ENCODE results near the gene SPAAR. TPM values are rescaled to one million over a fixed set of nuclear protein-coding genes. Genes with fewer than 3 reads are reported as not detected.
A peak's percentile ranks its signal among the peaks of the same experiment; 100 is the strongest.
"Not testable (repeated sequence)": the region's sequence is repeated elsewhere in the genome, so short reads cannot be mapped to it uniquely, and the experiment has no call there.

Gene SPAAR
- total RNA-seq, 2 experiments from 2014 or later, result not detected

- H3K27ac Mint-ChIP-seq, result no peak overlapping the region
- ATAC-seq, result no peak
- H3K36me3 Mint-ChIP-seq, result no peaks in the 10 kb centered on the region
- no peak overlapping the region for H3K4me3 Mint-ChIP-seq
- peaks cover 21% of the 10 kb centered on the region for H3K4me1 Mint-ChIP-seq
- peaks cover 5% of the 10 kb centered on the region for H3K27me3 Mint-ChIP-seq
- CTCF ChIA-PET, result no interaction called here
- no peak for DNase-seq
- H3K9me3 Mint-ChIP-seq (ENCODE audit: low read depth), result no peaks in the 10 kb centered on the region
Observed at GRCh38 chr9:35906923-35907699, 2.2 kb upstream of the SPAAR start.

GRCh38 chr9:35907711-35908503 is 1.4 kb upstream of the SPAAR start:
- H3K4me1 Mint-ChIP-seq, result peaks cover 21% of the 10 kb centered on the region
- H3K27me3 Mint-ChIP-seq, result peaks cover 3% of the 10 kb centered on the region
- no peak overlapping the region for H3K4me3 Mint-ChIP-seq
- CTCF ChIA-PET, result no interaction called here
- no peaks in the 10 kb centered on the region for H3K9me3 Mint-ChIP-seq (ENCODE audit: low read depth)
- no peaks in the 10 kb centered on the region for H3K36me3 Mint-ChIP-seq
- ATAC-seq (no peak), DNase-seq (no peak)
- no peak overlapping the region for H3K27ac Mint-ChIP-seq

GRCh38 chr9:35908504-35909125 is 675 bp upstream of the SPAAR start:
- CTCF ChIA-PET, result no interaction called here
- Mint-ChIP-seq H3K27ac (no peak overlapping the region), H3K4me1 (peaks cover 19% of the 10 kb centered on the region), H3K36me3 (no peaks in the 10 kb centered on the region), H3K27me3 (peaks cover 2% of the 10 kb centered on the region), H3K9me3 (ENCODE audit: low read depth) (no peaks in the 10 kb centered on the region), H3K4me3 (no peak overlapping the region)
- ATAC-seq (no peak), DNase-seq (no peak)

- H3K9me3 Mint-ChIP-seq (ENCODE audit: low read depth), result no peaks in the 10 kb centered on the region
- H3K27me3 Mint-ChIP-seq, result no peaks in the 10 kb centered on the region
- no peak overlapping the region for H3K27ac Mint-ChIP-seq
Observed at GRCh38 chr9:35909687-35910612, 660 bp downstream of the SPAAR start.

GRCh38 chr9:35910613-35911359 is 1.5 kb downstream of the SPAAR start:
- Mint-ChIP-seq H3K27ac (peak overlapping the region; percentile 41), H3K4me1 (peaks cover 19% of the 10 kb centered on the region), H3K4me3 (no peak overlapping the region), H3K9me3 (ENCODE audit: low read depth) (no peaks in the 10 kb centered on the region), H3K36me3 (no peaks in the 10 kb centered on the region), H3K27me3 (no peaks in the 10 kb centered on the region)
- ATAC-seq (peak; percentile 34), DNase-seq (peak; percentile 62)
- CTCF ChIA-PET, result interaction anchor here (0.9 to 2.2 kb wide), 6 partner anchors 8 to 158 kb away, joined by 3 to 5 read pairs (median 4); no protein-coding TSS in a partner anchor

More at GRCh38 chr9:35909687-35910612, 660 bp downstream of the SPAAR start:
- Mint-ChIP-seq H3K4me1 (peaks cover 19% of the 10 kb centered on the region), H3K4me3 (no peak overlapping the region), H3K36me3 (no peaks in the 10 kb centered on the region)
- ATAC-seq (no peak), DNase-seq (no peak)
- CTCF ChIA-PET, result interaction anchor here (0.9 to 2.2 kb wide), 4 partner anchors 9 to 159 kb away, joined by 3 to 5 read pairs (median 4); no protein-coding TSS in a partner anchor

GRCh38 chr9:35911690-35912089 is 2.4 kb downstream of the SPAAR start:
- H3K9me3 Mint-ChIP-seq (ENCODE audit: low read depth), result no peaks in the 10 kb centered on the region
- CTCF ChIA-PET, result interaction anchor here (1.3 to 1.5 kb wide), 2 partner anchors 9 to 29 kb away, joined by 4 to 5 read pairs; no protein-coding TSS in a partner anchor
- no peak overlapping the region for H3K4me3 Mint-ChIP-seq
- no peak for DNase-seq
- ATAC-seq, result no peak
- no peaks in the 10 kb centered on the region for H3K36me3 Mint-ChIP-seq
- no peaks in the 10 kb centered on the region for H3K27me3 Mint-ChIP-seq
- no peak overlapping the region for H3K27ac Mint-ChIP-seq
- H3K4me1 Mint-ChIP-seq, result peaks cover 19% of the 10 kb centered on the region

- Mint-ChIP-seq H3K27ac (no peak overlapping the region), H3K4me1 (peaks cover 19% of the 10 kb centered on the region), H3K4me3 (no peak overlapping the region), H3K9me3 (ENCODE audit: low read depth) (no peaks in the 10 kb centered on the region), H3K27me3 (no peaks in the 10 kb centered on the region), H3K36me3 (no peaks in the 10 kb centered on the region)
- ATAC-seq, result no peak
- DNase-seq, result no peak
- CTCF ChIA-PET, result interaction anchor here (0.8 kb wide), 1 partner anchor 30 kb away, joined by 3 read pairs; no protein-coding TSS in a partner anchor
Observed at GRCh38 chr9:35912791-35913400, 3.6 kb downstream of the SPAAR start.

GRCh38 chr9:35913429-35913828 is 4.1 kb downstream of the SPAAR start:
- H3K4me3 Mint-ChIP-seq; ATAC-seq; H3K27me3 Mint-ChIP-seq; H3K27ac Mint-ChIP-seq; H3K36me3 Mint-ChIP-seq; H3K9me3 Mint-ChIP-seq (ENCODE audit: low read depth); DNase-seq: not testable (repeated sequence)
- H3K4me1 Mint-ChIP-seq, result peaks cover 19% of the 10 kb centered on the region
- CTCF ChIA-PET, result interaction anchor here (0.8 kb wide), 1 partner anchor 31 kb away, joined by 3 read pairs; no protein-coding TSS in a partner anchor

GRCh38 chr9:35914301-35914807 is 5.1 kb downstream of the SPAAR start:
- DNase-seq, result no peak
- no peaks in the 10 kb centered on the region for H3K27me3 Mint-ChIP-seq

GRCh38 chr9:35915681-35916294 is 6.5 kb downstream of the SPAAR start:
- Mint-ChIP-seq H3K4me1 (peaks cover 10% of the 10 kb centered on the region), H3K9me3 (ENCODE audit: low read depth) (no peaks in the 10 kb centered on the region), H3K4me3 (no peak overlapping the region), H3K27me3 (no peaks in the 10 kb centered on the region), H3K27ac (no peak overlapping the region), H3K36me3 (no peaks in the 10 kb centered on the region)
- CTCF ChIA-PET, result interaction anchor here (0.7 to 1.2 kb wide), 2 partner anchors 12 to 957 kb away, joined by 3 read pairs; no protein-coding TSS in a partner anchor
- DNase-seq (no peak), ATAC-seq (no peak)

More at GRCh38 chr9:35914301-35914807, 5.1 kb downstream of the SPAAR start:
- CTCF ChIA-PET, result no interaction called here
- H3K4me3 Mint-ChIP-seq, result no peak overlapping the region
- no peaks in the 10 kb centered on the region for H3K36me3 Mint-ChIP-seq
- ATAC-seq, result peak; percentile 71
- peaks cover 19% of the 10 kb centered on the region for H3K4me1 Mint-ChIP-seq
- H3K27ac Mint-ChIP-seq, result no peak overlapping the region
- no peaks in the 10 kb centered on the region for H3K9me3 Mint-ChIP-seq (ENCODE audit: low read depth)

- CTCF ChIA-PET, result interaction anchor here (1.3 kb wide), 1 partner anchor 35 kb away, joined by 4 read pairs; no protein-coding TSS in a partner anchor
- DNase-seq (no peak), ATAC-seq (no peak)
- Mint-ChIP-seq H3K27me3 (no peaks in the 10 kb centered on the region), H3K4me1 (no peaks in the 10 kb centered on the region), H3K36me3 (no peaks in the 10 kb centered on the region), H3K4me3 (no peak overlapping the region), H3K27ac (no peak overlapping the region), H3K9me3 (ENCODE audit: low read depth) (no peaks in the 10 kb centered on the region)
Observed at GRCh38 chr9:35917261-35917660, 8.0 kb downstream of the SPAAR start.

Data from activated CD8-positive, alpha-beta memory T cell treated with anti-CD3 and anti-CD28 coated beads, Interleukin-2, amount 10 ng/mL, durations not matched to agents 7 days and 5 days (primary cell).